Activated CD8-positive, alpha-beta memory T cell treated with anti-CD3 and anti-CD28 coated beads for 4 hours (primary cell): ENCODE data around the gene RABGAP1L.
"Not testable (repeated sequence)": the region's sequence is repeated elsewhere in the genome, so short reads cannot be mapped to it uniquely, and the experiment has no call there.

Source experiments
- DNase-seq, 2 donors: peaks; one replicate each; pipeline ENCODE4 v3.0.0-alpha.2; 2020; ENCODE audit warnings: low read depth in 2 of 2

The RABGAP1L gene

GRCh38 chr1:174428739-174429138 is 269.4 kb downstream of the RABGAP1L start:
- DNase-seq, result no peak

- DNase-seq, result no peak
Observed at GRCh38 chr1:174433451-174433850, 274.1 kb downstream of the RABGAP1L start.

- DNase-seq, result no peak
Observed at GRCh38 chr1:174445351-174445750, 286.0 kb downstream of the RABGAP1L start.

- no peak for DNase-seq
Observed at GRCh38 chr1:174445817-174446216, 286.5 kb downstream of the RABGAP1L start.

- DNase-seq, result no peak
Observed at GRCh38 chr1:174447866-174448530, 288.7 kb downstream of the RABGAP1L start, which contains the start of gene GPR52. Gene GPR52, plus strand, starts transcription at chr1:174447964. Its CDS starts 148 bp downstream, at chr1:174448112.

- DNase-seq, result no peak
Observed at GRCh38 chr1:174448531-174448883, 289.2 kb downstream of the RABGAP1L start.

- no peak for DNase-seq
Observed at GRCh38 chr1:174448974-174449373, 289.7 kb downstream of the RABGAP1L start.

- DNase-seq, result no peak
Observed at GRCh38 chr1:174451408-174451807, 292.1 kb downstream of the RABGAP1L start.

- DNase-seq, result no peak
Observed at GRCh38 chr1:174465855-174466254, 306.5 kb downstream of the RABGAP1L start.

GRCh38 chr1:174466607-174467006 is 307.3 kb downstream of the RABGAP1L start:
- DNase-seq, result no peak

- no peak for DNase-seq
Observed at GRCh38 chr1:174469052-174469451, 309.7 kb downstream of the RABGAP1L start.

- DNase-seq, result no peak
Observed at GRCh38 chr1:174469687-174470086, 310.4 kb downstream of the RABGAP1L start.

GRCh38 chr1:174479281-174479680 is 320.0 kb downstream of the RABGAP1L start:
- no peak for DNase-seq

- no peak for DNase-seq
Observed at GRCh38 chr1:174480324-174480723, 321.0 kb downstream of the RABGAP1L start.

- no peak for DNase-seq
Observed at GRCh38 chr1:174491606-174492005, 332.3 kb downstream of the RABGAP1L start.

GRCh38 chr1:174497478-174497877 is 338.2 kb downstream of the RABGAP1L start:
- DNase-seq, result no peak

- not testable (repeated sequence) for DNase-seq
Observed at GRCh38 chr1:174516755-174517154, 357.4 kb downstream of the RABGAP1L start.

GRCh38 chr1:174519844-174520243 is 360.5 kb downstream of the RABGAP1L start:
- no peak for DNase-seq

- no peak for DNase-seq
Observed at GRCh38 chr1:174531751-174532150, 372.4 kb downstream of the RABGAP1L start.

- no peak for DNase-seq
Observed at GRCh38 chr1:174534789-174535188, 375.5 kb downstream of the RABGAP1L start.

GRCh38 chr1:174535207-174535606 is 375.9 kb downstream of the RABGAP1L start:
- no peak for DNase-seq

GRCh38 chr1:174543421-174543820 is 384.1 kb downstream of the RABGAP1L start:
- DNase-seq, result not testable (repeated sequence)

- no peak for DNase-seq
Observed at GRCh38 chr1:174550296-174550695, 391.0 kb downstream of the RABGAP1L start.

GRCh38 chr1:174556392-174556791 is 397.1 kb downstream of the RABGAP1L start:
- DNase-seq, result no peak
